Measurements from ENCODE around the gene FLYWCH1.

FLYWCH1 gene

GRCh38 chr16:2973093-2973492 is 61.4 kb downstream of the FLYWCH1 start:
- Histone ChIP-seq H3K79me2 (ENCODE audit: insufficient read depth, low read length) (peaks cover 24% of the 10 kb centered on the region; the same call in 1 of the 2 replicates), H3K4me2 (ENCODE audit: low read depth, low read length, poor library complexity, severe bottlenecking) (no peak overlapping the region), H2AFZ (ENCODE audit: low read length) (no peak overlapping the region), H3K36me3 (ENCODE audit: insufficient read depth, low read length) (no peaks in the 10 kb centered on the region), H3K9me3 (ENCODE audit: insufficient read depth, low read depth, low read length) (no peaks in the 10 kb centered on the region), H3K9me2 (replicated peaks; ENCODE audit: low read depth, low read length) (no peaks in the 10 kb centered on the region), H3K4me1 (ENCODE audit: insufficient read depth, low read length, poor library complexity, severe bottlenecking) (peaks cover 2% of the 10 kb centered on the region), H3K27me3 (ENCODE audit: insufficient read depth, low read length, poor library complexity, severe bottlenecking) (no peaks in the 10 kb centered on the region), H3F3A (ENCODE audit: low read depth) (no peaks in the 10 kb centered on the region), H4K20me1 (ENCODE audit: insufficient read depth, low read length, poor library complexity, severe bottlenecking) (peaks cover 7% of the 10 kb centered on the region), H3K9ac (ENCODE audit: low read depth, low read length, poor library complexity, severe bottlenecking) (no peak overlapping the region), H3K4me3 (ENCODE audit: low read length, poor library complexity, severe bottlenecking) (no peak overlapping the region)
- TF ChIP-seq EZH2phosphoT487 (IDR thresholded peaks at IDR 0.05; ENCODE audit: borderline replicate concordance) (no peak), CTCF (conservative IDR thresholded peaks at IDR 0.05; ENCODE audit: low read length) (no peak)

- peaks cover 28% of the 10 kb centered on the region; the same call in 1 of the 2 replicates for H3K79me2 ChIP-seq (ENCODE audit: insufficient read depth, low read length)
- no peak overlapping the region for H3K4me2 ChIP-seq (ENCODE audit: low read depth, low read length, poor library complexity, severe bottlenecking)
- no peaks in the 10 kb centered on the region for H3K27me3 ChIP-seq (ENCODE audit: insufficient read depth, low read length, poor library complexity, severe bottlenecking)
- H4K20me1 ChIP-seq (ENCODE audit: insufficient read depth, low read length, poor library complexity, severe bottlenecking): peaks cover 7% of the 10 kb centered on the region
- no peak overlapping the region for H2AFZ ChIP-seq (ENCODE audit: low read length)
- no peaks in the 10 kb centered on the region for H3K9me3 ChIP-seq (ENCODE audit: insufficient read depth, low read depth, low read length)
- H3K36me3 ChIP-seq (ENCODE audit: insufficient read depth, low read length): no peaks in the 10 kb centered on the region
- H3F3A ChIP-seq (ENCODE audit: low read depth): no peaks in the 10 kb centered on the region
- H3K9me2 ChIP-seq (replicated peaks; ENCODE audit: low read depth, low read length): no peaks in the 10 kb centered on the region
- peaks cover 2% of the 10 kb centered on the region for H3K4me1 ChIP-seq (ENCODE audit: insufficient read depth, low read length, poor library complexity, severe bottlenecking)
- TF ChIP-seq CTCF (conservative IDR thresholded peaks at IDR 0.05; ENCODE audit: low read length): no peak
- TF ChIP-seq EZH2phosphoT487 (IDR thresholded peaks at IDR 0.05; ENCODE audit: borderline replicate concordance): no peak
- no peak overlapping the region for H3K9ac ChIP-seq (ENCODE audit: low read depth, low read length, poor library complexity, severe bottlenecking)
- H3K4me3 ChIP-seq (ENCODE audit: low read length, poor library complexity, severe bottlenecking): no peak overlapping the region
Observed at GRCh38 chr16:2973605-2974318, 62.0 kb downstream of the FLYWCH1 start.

- Histone ChIP-seq H3F3A (ENCODE audit: low read depth) (no peaks in the 10 kb centered on the region), H4K20me1 (ENCODE audit: insufficient read depth, low read length, poor library complexity, severe bottlenecking) (peaks cover 7% of the 10 kb centered on the region), H3K9ac (ENCODE audit: low read depth, low read length, poor library complexity, severe bottlenecking) (no peak overlapping the region), H3K4me1 (ENCODE audit: insufficient read depth, low read length, poor library complexity, severe bottlenecking) (peaks cover 2% of the 10 kb centered on the region), H3K36me3 (ENCODE audit: insufficient read depth, low read length) (no peaks in the 10 kb centered on the region), H2AFZ (ENCODE audit: low read length) (no peak overlapping the region), H3K79me2 (ENCODE audit: insufficient read depth, low read length) (peaks cover 31% of the 10 kb centered on the region), H3K9me3 (ENCODE audit: insufficient read depth, low read depth, low read length) (no peaks in the 10 kb centered on the region), H3K9me2 (replicated peaks; ENCODE audit: low read depth, low read length) (no peaks in the 10 kb centered on the region), H3K4me2 (ENCODE audit: low read depth, low read length, poor library complexity, severe bottlenecking) (no peak overlapping the region), H3K27me3 (ENCODE audit: insufficient read depth, low read length, poor library complexity, severe bottlenecking) (no peaks in the 10 kb centered on the region), H3K4me3 (ENCODE audit: low read length, poor library complexity, severe bottlenecking) (no peak overlapping the region)
- TF ChIP-seq CTCF (conservative IDR thresholded peaks at IDR 0.05; ENCODE audit: low read length) (no peak), EZH2phosphoT487 (IDR thresholded peaks at IDR 0.05; ENCODE audit: borderline replicate concordance) (no peak)
Observed at GRCh38 chr16:2974319-2975056, 62.8 kb downstream of the FLYWCH1 start.

All from Loucy (cell line).